22Rv1 (cell line): ENCODE results near the gene ANO2.

Experiments used
- H3K27ac ChIP-seq: fragments of 450-650 bp; 2 replicates; pipeline ENCODE4 v1.5.1; 2017
- CTCF ChIP-seq: fragments of 450-650 bp; IDR thresholded peaks from 2 replicates; pipeline ENCODE4 v1.5.1; 2017; ENCODE audit warnings: mild to moderate bottlenecking
- ZFX ChIP-seq: fragments of 450-650 bp; IDR thresholded peaks from 2 replicates; pipeline ENCODE4 v1.6.1; 2017; ENCODE audit warnings: antibody characterized with exemption, borderline replicate concordance

Gene ANO2

GRCh38 chr12:5535541-5535940, 409.5 kb downstream of the ANO2 start:
- TF ChIP-seq ZFX, result no peak
- no peak for TF ChIP-seq CTCF

GRCh38 chr12:5534426-5535199, 410.4 kb downstream of the ANO2 start:
- H3K27ac ChIP-seq, result no peak overlapping the region
- TF ChIP-seq CTCF (no peak), ZFX (no peak)

More at GRCh38 chr12:5535541-5535940, 409.5 kb downstream of the ANO2 start:
- no peak overlapping the region for H3K27ac ChIP-seq

- no peak overlapping the region for H3K27ac ChIP-seq
- TF ChIP-seq ZFX, result no peak
- TF ChIP-seq CTCF, result no peak
Observed at GRCh38 chr12:5533368-5533767, 411.7 kb downstream of the ANO2 start.

- H3K27ac ChIP-seq, result no peak overlapping the region
- TF ChIP-seq ZFX, result no peak
- no peak for TF ChIP-seq CTCF
Observed at GRCh38 chr12:5525783-5526367, 419.2 kb downstream of the ANO2 start.

- no peak for TF ChIP-seq ZFX
- no peak for TF ChIP-seq CTCF
- H3K27ac ChIP-seq, result no peak overlapping the region
Observed at GRCh38 chr12:5524769-5525436, 420.2 kb downstream of the ANO2 start.

GRCh38 chr12:5524116-5524768, 420.8 kb downstream of the ANO2 start:
- H3K27ac ChIP-seq, result no peak overlapping the region
- TF ChIP-seq CTCF (no peak), ZFX (no peak)
